HL-60/S4 treated with phorbol 12-myristate 13-acetate at 8.2 ng/mL for 4 days and 3 days (cell line): ENCODE measurements around the gene SPATA20.

Experiments used
- in situ Hi-C: fragments of 300-500 bp; cut with MboI; formaldehyde crosslinking; loops from 2 replicates; pipeline ENCODE4 v1.15.0; 2022; ENCODE audit warnings: low sequenced_read_pairs

Gene SPATA20

GRCh38 chr17:50594128-50594823 lies 47.3 kb downstream of the SPATA20 start:
- in situ Hi-C loops = no loop called here

- in situ Hi-C loops = no loop called here
Measured at GRCh38 chr17:50594892-50595291, 47.9 kb downstream of the SPATA20 start.

GRCh38 chr17:50596191-50597037 lies 49.4 kb downstream of the SPATA20 start:
- in situ Hi-C loops = no loop called here

- in situ Hi-C loops = no loop called here
Measured at GRCh38 chr17:50598487-50598886, 51.5 kb downstream of the SPATA20 start.

- in situ Hi-C loops = no loop called here
Measured at GRCh38 chr17:50599606-50600005, 52.6 kb downstream of the SPATA20 start.

- in situ Hi-C loops = no loop called here
Measured at GRCh38 chr17:50601823-50602375, 54.9 kb downstream of the SPATA20 start.

- in situ Hi-C loops = no loop called here
Measured at GRCh38 chr17:50602836-50603235, 55.9 kb downstream of the SPATA20 start.

GRCh38 chr17:50603340-50603739 lies 56.4 kb downstream of the SPATA20 start:
- in situ Hi-C loops = no loop called here

- in situ Hi-C loops = no loop called here
Measured at GRCh38 chr17:50604513-50604912, 57.5 kb downstream of the SPATA20 start.

GRCh38 chr17:50605429-50605828 lies 58.5 kb downstream of the SPATA20 start:
- in situ Hi-C loops = no loop called here
